HG03280 (cell line): ENCODE results near the gene FUNDC2.

ENCODE experiments used
- ATAC-seq: cut with Tn5 transposase; IDR thresholded peaks from one replicate; pipeline ENCODE4 v1.9.1; 2021; ENCODE audit warnings: mild to moderate bottlenecking, moderate library complexity; ENCODE audit not compliant: unreplicated experiment

The FUNDC2 gene

GRCh38 chrX:155023907-155024833, 2.5 kb upstream of the FUNDC2 start:
- no peak for ATAC-seq

GRCh38 chrX:155026420-155026726, 271 bp upstream of the FUNDC2 start:
- no peak for ATAC-seq

- ATAC-seq, result no peak
Measured at GRCh38 chrX:155027509-155028066, 944 bp downstream of the FUNDC2 start.

GRCh38 chrX:155028129-155028528, 1.5 kb downstream of the FUNDC2 start:
- ATAC-seq, result no peak

GRCh38 chrX:155028877-155029291, 2.2 kb downstream of the FUNDC2 start:
- no peak for ATAC-seq

- no peak for ATAC-seq
Measured at GRCh38 chrX:155031657-155032056, 5.0 kb downstream of the FUNDC2 start.

- ATAC-seq, result no peak
Measured at GRCh38 chrX:155035688-155036087, 9.0 kb downstream of the FUNDC2 start.

GRCh38 chrX:155046129-155046810, 19.6 kb downstream of the FUNDC2 start:
- ATAC-seq, result no peak

GRCh38 chrX:155046811-155047528, 20.3 kb downstream of the FUNDC2 start:
- ATAC-seq, result no peak

GRCh38 chrX:155048977-155049619, 22.5 kb downstream of the FUNDC2 start:
- no peak for ATAC-seq

GRCh38 chrX:155052738-155053498, 26.3 kb downstream of the FUNDC2 start:
- ATAC-seq, result no peak

GRCh38 chrX:155053656-155054055, 27.0 kb downstream of the FUNDC2 start:
- no peak for ATAC-seq

- ATAC-seq, result no peak
Measured at GRCh38 chrX:155054255-155054654, 27.6 kb downstream of the FUNDC2 start.

- no peak for ATAC-seq
Measured at GRCh38 chrX:155055494-155055893, 28.9 kb downstream of the FUNDC2 start.

- ATAC-seq, result no peak
Measured at GRCh38 chrX:155056471-155056870, 29.8 kb downstream of the FUNDC2 start.

- ATAC-seq, result no peak
Measured at GRCh38 chrX:155056877-155057792, 30.5 kb downstream of the FUNDC2 start.

- ATAC-seq, result no peak
Measured at GRCh38 chrX:155061760-155062159, 35.1 kb downstream of the FUNDC2 start.

GRCh38 chrX:155065035-155065734, 38.5 kb downstream of the FUNDC2 start:
- no peak for ATAC-seq
